Measurements from ENCODE around the gene DOCK1.
"Not testable (repeated sequence)": the region's sequence is repeated elsewhere in the genome, so short reads cannot be mapped to it uniquely, and the experiment has no call there.

The DOCK1 gene

GRCh38 chr10:126924180-126924914 lies 19.1 kb downstream of the DOCK1 start:
- no peak for DNase-seq (ENCODE audit: extremely low read depth in 1 of 2, low read depth in 1 of 2)

GRCh38 chr10:126924915-126925300 lies 19.7 kb downstream of the DOCK1 start:
- no peak for DNase-seq (ENCODE audit: extremely low read depth in 1 of 2, low read depth in 1 of 2)

GRCh38 chr10:126926568-126926967 lies 21.3 kb downstream of the DOCK1 start:
- no peak for DNase-seq (ENCODE audit: extremely low read depth in 1 of 2, low read depth in 1 of 2)

GRCh38 chr10:126927799-126928198 lies 22.6 kb downstream of the DOCK1 start:
- DNase-seq (ENCODE audit: extremely low read depth in 1 of 2, low read depth in 1 of 2), result no peak

GRCh38 chr10:126928274-126928673 lies 23.0 kb downstream of the DOCK1 start:
- no peak for DNase-seq (ENCODE audit: extremely low read depth in 1 of 2, low read depth in 1 of 2)

GRCh38 chr10:126929391-126929790 lies 24.2 kb downstream of the DOCK1 start:
- DNase-seq (ENCODE audit: extremely low read depth in 1 of 2, low read depth in 1 of 2), result no peak

GRCh38 chr10:126930131-126930882 lies 25.1 kb downstream of the DOCK1 start:
- no peak for DNase-seq (ENCODE audit: extremely low read depth in 1 of 2, low read depth in 1 of 2)

- DNase-seq (ENCODE audit: extremely low read depth in 1 of 2, low read depth in 1 of 2), result no peak
Observed at GRCh38 chr10:126930883-126931503, 25.8 kb downstream of the DOCK1 start.

- DNase-seq (ENCODE audit: extremely low read depth in 1 of 2, low read depth in 1 of 2), result no peak
Observed at GRCh38 chr10:126931544-126931943, 26.3 kb downstream of the DOCK1 start.

GRCh38 chr10:126932516-126932915 lies 27.3 kb downstream of the DOCK1 start:
- no peak for DNase-seq (ENCODE audit: extremely low read depth in 1 of 2, low read depth in 1 of 2)

- DNase-seq (ENCODE audit: extremely low read depth in 1 of 2, low read depth in 1 of 2), result no peak
Observed at GRCh38 chr10:126933116-126933515, 27.9 kb downstream of the DOCK1 start.

GRCh38 chr10:126935263-126935946 lies 30.2 kb downstream of the DOCK1 start:
- DNase-seq (ENCODE audit: extremely low read depth in 1 of 2, low read depth in 1 of 2), result no peak

GRCh38 chr10:126937026-126937425 lies 31.8 kb downstream of the DOCK1 start:
- no peak for DNase-seq (ENCODE audit: extremely low read depth in 1 of 2, low read depth in 1 of 2)

GRCh38 chr10:126938121-126938520 lies 32.9 kb downstream of the DOCK1 start:
- not testable (repeated sequence) for DNase-seq (ENCODE audit: extremely low read depth in 1 of 2, low read depth in 1 of 2)

GRCh38 chr10:126939706-126940105 lies 34.5 kb downstream of the DOCK1 start:
- no peak for DNase-seq (ENCODE audit: extremely low read depth in 1 of 2, low read depth in 1 of 2)

GRCh38 chr10:126940670-126941310 lies 35.6 kb downstream of the DOCK1 start:
- no peak for DNase-seq (ENCODE audit: extremely low read depth in 1 of 2, low read depth in 1 of 2)

- no peak for DNase-seq (ENCODE audit: extremely low read depth in 1 of 2, low read depth in 1 of 2)
Observed at GRCh38 chr10:126944191-126944590, 39.0 kb downstream of the DOCK1 start.

GRCh38 chr10:126945351-126946030 lies 40.3 kb downstream of the DOCK1 start:
- DNase-seq (ENCODE audit: extremely low read depth in 1 of 2, low read depth in 1 of 2), result no peak

GRCh38 chr10:126946746-126947145 lies 41.5 kb downstream of the DOCK1 start:
- DNase-seq (ENCODE audit: extremely low read depth in 1 of 2, low read depth in 1 of 2), result no peak
